GM19438 (cell line): ENCODE results near the gene INPP5E.
A peak's percentile ranks its signal among the peaks of the same experiment; 100 is the strongest.

Experiments
- ATAC-seq: cut with Tn5 transposase; IDR thresholded peaks from one replicate; pipeline ENCODE4 v1.9.1; 2021; ENCODE audit warnings: low read depth; ENCODE audit not compliant: unreplicated experiment

INPP5E gene

DNA sequence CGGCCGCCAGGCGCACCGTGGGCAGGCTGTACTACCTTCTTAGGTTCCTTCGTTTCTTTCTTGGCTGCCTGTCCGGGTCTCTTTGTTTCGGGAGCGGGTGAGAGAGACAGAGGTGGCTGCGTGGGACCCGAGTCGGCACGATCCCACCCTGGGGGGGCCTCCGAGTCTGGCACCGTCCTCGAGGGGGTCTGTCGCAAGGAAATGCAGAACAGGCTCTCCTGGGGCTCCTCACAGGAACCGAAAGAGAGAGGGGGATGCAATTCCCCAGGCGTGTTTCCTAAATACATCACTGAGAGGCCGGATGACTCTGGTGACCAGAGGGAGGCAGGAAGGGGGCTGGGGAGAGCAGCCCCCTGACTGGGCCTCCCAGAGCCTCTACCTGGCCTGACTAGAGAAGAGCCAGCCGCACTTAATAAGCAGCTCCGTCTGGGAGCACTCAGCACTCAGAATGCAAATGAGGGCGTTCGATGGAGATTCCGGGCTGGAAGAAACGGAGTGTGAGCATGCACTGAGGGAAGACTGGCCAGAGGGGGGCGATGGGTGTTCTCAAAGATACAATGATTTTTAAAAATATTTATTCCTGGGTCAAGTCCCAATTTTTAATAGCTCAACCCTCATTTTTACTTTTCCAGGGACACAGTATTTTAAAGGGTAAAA, 11.7 kb upstream of the INPP5E start:
- no peak for ATAC-seq

DNA sequence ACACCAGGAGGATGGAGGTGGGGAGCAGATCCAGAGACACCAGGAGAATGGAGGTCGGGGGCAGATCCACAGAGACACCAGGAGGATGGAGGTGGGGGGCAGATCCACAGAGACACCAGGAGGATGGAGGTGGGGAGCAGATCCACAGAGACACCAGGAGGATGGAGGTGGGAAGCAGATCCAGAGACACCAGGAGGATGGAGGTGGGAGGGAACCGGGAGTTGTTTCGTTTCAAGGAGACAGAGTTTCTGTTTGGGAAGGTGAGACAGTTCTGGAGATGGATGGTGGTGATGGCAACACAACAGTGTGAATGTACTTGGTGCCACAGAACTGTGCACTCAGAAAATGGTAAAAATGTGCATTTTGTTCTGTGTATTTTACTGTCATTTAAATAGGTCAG, 9.0 kb upstream of the INPP5E start:
- ATAC-seq, result no peak

DNA sequence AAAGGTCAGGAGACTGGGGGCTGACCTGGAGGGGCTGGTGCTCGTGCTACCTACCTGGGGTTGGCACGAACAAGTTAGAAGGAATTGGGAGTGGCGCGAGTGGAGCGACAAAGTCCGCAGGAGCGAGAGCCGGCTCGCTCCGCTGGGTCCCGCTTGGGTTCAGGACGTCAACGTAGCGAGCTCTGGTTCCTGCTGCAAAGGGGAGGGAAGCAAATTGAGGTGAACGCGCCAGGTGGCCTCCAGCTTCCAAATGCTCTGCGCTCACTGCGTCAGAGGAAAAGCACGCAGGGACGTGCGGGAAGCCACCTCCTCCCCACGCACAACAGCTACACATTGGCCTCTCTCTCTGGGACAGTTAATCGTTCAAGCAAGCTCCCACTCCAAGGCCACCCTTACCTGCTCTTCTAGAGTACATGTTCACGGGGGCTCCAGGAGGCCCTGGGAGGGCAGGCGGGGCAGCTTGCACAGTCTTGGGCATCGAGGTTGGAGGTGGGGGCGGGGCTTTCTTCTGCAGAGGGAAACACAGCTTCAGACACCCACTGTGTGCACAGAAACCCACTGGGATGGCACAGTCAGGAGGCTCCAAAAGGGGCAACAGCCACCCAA, 7.6 kb upstream of the INPP5E start:
- ATAC-seq, result no peak

GRCh38 chr9:136445799-136446198, 6.2 kb upstream of the INPP5E start:
- no peak for ATAC-seq

GRCh38 chr9:136444102-136444501, 4.5 kb upstream of the INPP5E start:
- no peak for ATAC-seq

DNA sequence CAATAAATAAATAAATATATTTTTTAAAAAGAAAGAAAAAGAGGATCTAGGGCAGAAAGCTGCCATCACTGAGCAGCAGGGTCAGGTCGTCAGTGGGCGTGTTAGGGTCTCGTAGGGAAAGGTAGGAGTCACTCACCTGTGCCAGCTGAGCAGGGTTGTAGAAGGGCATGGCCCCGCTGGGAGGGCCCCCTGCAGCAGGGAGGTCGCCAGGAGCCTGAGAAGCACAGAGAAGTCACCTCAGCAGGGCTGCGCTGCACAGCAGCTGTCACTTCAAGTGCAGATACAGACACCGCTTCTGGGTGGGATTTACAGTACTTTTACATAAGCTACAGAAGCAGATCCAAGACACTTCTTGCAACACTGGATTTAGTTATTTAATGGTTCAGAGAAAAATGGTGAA, 4.0 kb upstream of the INPP5E start:
- no peak for ATAC-seq

- ATAC-seq, result no peak
Measured at GRCh38 chr9:136443087-136443486, 3.4 kb upstream of the INPP5E start.

- no peak for ATAC-seq
Measured at GRCh38 chr9:136442265-136442664, 2.6 kb upstream of the INPP5E start.

DNA sequence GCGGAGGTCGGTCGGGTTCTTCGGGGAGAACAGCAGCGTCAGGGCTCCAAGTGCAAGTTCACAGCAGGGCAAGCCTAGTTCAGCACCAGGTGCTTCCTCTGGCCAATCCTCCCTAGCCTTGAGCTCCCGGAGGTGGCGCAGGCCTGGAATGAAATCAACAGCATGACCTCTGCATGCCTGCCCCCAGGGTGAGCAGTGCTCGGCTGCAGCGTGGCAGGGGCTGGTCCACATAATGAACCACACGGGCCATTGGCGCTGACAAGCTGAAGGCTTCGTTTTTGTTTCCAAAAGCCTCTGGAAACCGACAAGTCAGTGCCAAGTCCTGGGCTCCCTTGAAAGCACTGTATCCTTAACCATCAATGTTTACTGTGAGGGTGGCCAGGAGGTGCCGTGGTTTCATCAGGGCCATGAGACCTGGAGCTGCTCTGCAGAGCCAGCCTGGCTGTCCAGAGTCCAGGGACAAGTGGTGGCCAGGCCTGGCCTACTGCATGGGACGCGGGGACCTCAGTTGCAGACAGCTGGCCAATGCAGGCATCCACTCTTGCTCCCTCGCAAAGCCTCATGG, 2.1 kb upstream of the INPP5E start:
- no peak for ATAC-seq

DNA sequence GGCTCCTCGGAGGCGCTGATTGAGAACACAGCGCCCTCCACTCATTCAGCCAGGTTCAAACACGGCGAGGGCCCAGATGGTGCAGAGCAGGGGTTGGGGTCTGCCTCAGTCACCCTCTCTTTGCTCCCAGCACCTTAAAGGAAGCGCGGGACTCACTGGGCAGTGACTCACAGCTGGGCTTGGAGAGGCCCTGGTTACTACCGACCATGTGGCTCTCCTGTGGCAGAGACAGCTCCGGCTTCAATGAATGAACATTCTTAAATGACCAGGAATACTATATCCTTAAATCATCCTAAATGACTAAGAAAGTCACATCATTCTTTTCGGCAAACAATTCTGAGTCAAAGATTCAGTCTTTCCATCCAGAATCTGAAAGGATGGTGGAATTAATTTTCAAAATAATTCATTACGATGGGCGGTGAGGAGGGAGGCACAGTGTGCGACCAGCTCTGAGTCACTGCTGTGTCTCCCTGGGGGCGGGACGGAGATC, 1.6 kb upstream of the INPP5E start:
- ATAC-seq, result no peak

DNA sequence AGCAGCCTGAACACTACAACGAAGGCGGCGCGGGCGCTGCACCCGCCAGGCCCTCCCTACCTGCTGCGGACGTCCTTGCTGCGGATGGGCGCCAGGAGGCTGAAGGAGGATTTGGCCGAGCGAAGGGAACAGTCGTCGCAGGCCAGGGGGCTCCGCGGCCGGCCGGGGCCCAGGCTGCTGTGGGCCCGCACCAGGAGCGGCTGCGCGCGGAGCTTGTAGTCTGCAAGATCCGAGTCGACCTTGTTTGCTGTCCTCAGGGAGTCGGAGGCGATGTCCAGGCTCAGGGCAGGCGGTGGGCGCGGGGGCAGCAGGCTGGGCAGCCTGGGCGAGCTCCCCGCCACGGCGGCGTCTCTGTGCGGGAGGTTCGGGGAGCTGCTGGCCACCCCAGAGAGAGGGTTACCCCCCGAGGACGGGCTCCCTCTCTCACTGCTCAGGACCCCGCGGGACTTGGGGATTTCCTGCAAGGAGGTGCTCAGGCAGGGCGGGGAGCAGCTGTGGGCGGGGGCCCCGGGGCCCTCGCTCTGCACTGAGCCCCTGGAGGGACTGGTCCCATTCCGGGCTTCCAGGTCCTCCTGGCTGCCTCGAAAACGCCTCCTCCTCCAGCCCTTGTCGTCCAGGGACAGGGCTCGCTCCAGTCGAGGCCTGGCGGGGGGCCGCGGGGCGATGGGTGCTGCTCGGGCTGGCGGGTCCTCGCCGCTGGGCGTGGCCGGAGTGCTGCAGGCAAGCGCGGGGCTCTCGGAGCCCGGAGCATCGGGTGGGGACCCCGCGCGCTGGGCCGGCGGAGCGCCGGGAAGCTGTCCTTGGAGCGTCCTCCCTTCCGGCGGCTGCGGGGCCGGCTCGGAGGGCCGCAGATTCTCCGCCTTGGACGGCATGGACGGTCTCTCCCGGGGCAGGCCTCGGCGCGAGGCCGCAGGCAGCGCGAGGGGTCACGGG, 831 bp downstream of the INPP5E start:
- ATAC-seq, result peak; percentile 51

- ATAC-seq, result no peak
Measured at GRCh38 chr9:136437839-136438547, 1.7 kb downstream of the INPP5E start.

DNA sequence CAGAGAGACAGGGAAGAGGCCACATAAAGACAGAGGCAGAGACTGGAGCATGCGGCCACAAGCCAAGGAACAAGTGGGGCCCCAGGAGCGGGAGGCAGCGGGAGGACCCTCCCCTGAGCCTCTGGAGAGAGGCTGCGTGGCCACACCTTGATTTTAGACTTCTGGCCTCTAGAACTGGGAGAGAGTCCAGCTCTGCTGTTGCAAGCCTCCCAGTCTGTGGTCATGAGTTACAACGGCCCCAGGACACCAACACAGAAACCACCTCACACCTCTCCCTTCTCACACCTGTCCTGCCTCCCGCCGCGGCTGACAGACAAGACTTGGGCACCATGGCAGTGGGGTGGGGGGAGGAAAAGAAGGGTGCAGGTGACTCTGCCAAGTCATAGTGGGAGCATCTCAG, 2.2 kb downstream of the INPP5E start:
- no peak for ATAC-seq

- no peak for ATAC-seq
Measured at GRCh38 chr9:136436055-136436634, 3.5 kb downstream of the INPP5E start.

- ATAC-seq, result no peak
Measured at GRCh38 chr9:136434580-136435169, 5.0 kb downstream of the INPP5E start.

GRCh38 chr9:136433849-136434579, 5.6 kb downstream of the INPP5E start:
- no peak for ATAC-seq

DNA sequence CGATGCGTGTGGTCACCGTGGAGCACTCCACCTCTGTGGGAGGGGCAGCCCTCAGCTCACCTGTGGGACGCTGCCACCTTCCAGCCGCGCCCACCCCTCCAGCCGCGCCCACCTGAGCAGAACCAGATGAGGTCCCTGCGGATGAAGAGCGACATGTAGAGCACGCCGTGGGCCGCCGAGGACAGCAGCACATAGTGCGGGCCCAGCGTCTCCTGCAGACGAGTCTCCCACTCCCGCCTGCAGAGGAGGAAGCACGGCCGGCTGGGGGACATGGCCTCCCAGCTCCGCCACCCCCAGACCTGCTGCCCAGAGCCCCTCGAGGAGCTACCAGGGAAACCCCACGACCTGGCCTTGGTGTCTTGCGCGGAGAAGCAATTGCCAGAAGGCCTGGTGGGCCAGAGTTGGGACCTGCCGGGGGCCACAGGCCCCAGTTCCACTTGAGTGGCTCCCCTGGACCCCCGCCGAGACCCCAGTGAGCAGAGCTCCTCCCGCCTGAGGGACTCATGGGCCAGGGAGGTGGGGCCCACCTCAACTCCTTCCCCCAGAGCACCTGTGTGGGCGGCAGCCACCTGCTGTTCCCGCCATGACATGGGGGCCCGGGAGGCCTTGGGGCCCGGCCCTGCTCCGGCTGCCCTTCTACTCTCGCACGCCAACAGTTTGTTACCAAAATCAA, 6.5 kb downstream of the INPP5E start:
- no peak for ATAC-seq

GRCh38 chr9:136432591-136432990, 7.1 kb downstream of the INPP5E start:
- no peak for ATAC-seq
